DND-41 (cell line): ENCODE results near the gene CCDC157.

Experiments
- CTCF ChIP-seq: IDR thresholded peaks from 2 replicates; pipeline ENCODE4 v1.5.1; 2012; ENCODE audit warnings: borderline replicate concordance, low read length, moderate library complexity, mild to moderate bottlenecking; ENCODE audit not compliant: poor library complexity, severe bottlenecking; ENCODE audit errors: extremely low read depth
- EZH2 ChIP-seq: IDR thresholded peaks from 3 replicates; pipeline ENCODE4 v1.6.1; 2012; ENCODE audit warnings: borderline replicate concordance, low read depth, mild to moderate bottlenecking, moderate library complexity, low read length, inconsistent platforms; ENCODE audit not compliant: severe bottlenecking

GRCh38 chr22:30424534-30425326 lies 67.9 kb downstream of the CCDC157 start:
- TF ChIP-seq CTCF (no peak), EZH2 (no peak)
